ENCODE results near the gene HELZ. TPM values are rescaled to one million over a fixed set of nuclear protein-coding genes. Genes with fewer than 3 reads are reported as not detected.
A peak's percentile ranks its signal among the peaks of the same experiment; 100 is the strongest.
"Not testable (repeated sequence)": the region's sequence is repeated elsewhere in the genome, so short reads cannot be mapped to it uniquely, and the experiment has no call there.

HELZ gene
- total RNA-seq, 1 donor from 2014 or later: 147 TPM

GRCh38 chr17:67050471-67051154 is 194.4 kb downstream of the HELZ start:
- peak; percentile 64 for DNase-seq

GRCh38 chr17:67050066-67050465 is 194.9 kb downstream of the HELZ start:
- no peak for DNase-seq

GRCh38 chr17:67049025-67049739 is 195.8 kb downstream of the HELZ start:
- DNase-seq: no peak

- DNase-seq: no peak
These were observed 197.6 kb downstream of the HELZ start for GRCh38 chr17:67047382-67047781.

- peak; percentile 93 for DNase-seq
These were observed 198.6 kb downstream of the HELZ start for GRCh38 chr17:67046398-67046797.

GRCh38 chr17:67044940-67045339 is 200.1 kb downstream of the HELZ start:
- peak; percentile 35 for DNase-seq

GRCh38 chr17:67044016-67044772 is 200.8 kb downstream of the HELZ start, which contains the start of gene CACNG1:
Gene CACNG1 (plus strand): TSS chr17:67044554. CDS start chr17:67044661, 107 bp downstream.
- DNase-seq: peak; percentile 89

GRCh38 chr17:67043283-67043682 is 201.7 kb downstream of the HELZ start:
- DNase-seq: peak; percentile 73

GRCh38 chr17:67041941-67042899 is 202.8 kb downstream of the HELZ start:
- DNase-seq: peak; percentile 24

- DNase-seq: peak; percentile 51
These were observed 203.5 kb downstream of the HELZ start for GRCh38 chr17:67041531-67041930.

- not testable (repeated sequence) for DNase-seq
These were observed 203.9 kb downstream of the HELZ start for GRCh38 chr17:67041119-67041518.

GRCh38 chr17:67040652-67041051 is 204.3 kb downstream of the HELZ start:
- no peak for DNase-seq

GRCh38 chr17:67038861-67039365 is 206.1 kb downstream of the HELZ start:
- DNase-seq: no peak

- no peak for DNase-seq
These were observed 209.6 kb downstream of the HELZ start for GRCh38 chr17:67035131-67036083.

- DNase-seq: no peak
These were observed 211.4 kb downstream of the HELZ start for GRCh38 chr17:67033613-67034012.

GRCh38 chr17:67032985-67033384 is 212.0 kb downstream of the HELZ start:
- DNase-seq: no peak

GRCh38 chr17:67032382-67032781 is 212.6 kb downstream of the HELZ start:
- no peak for DNase-seq

- no peak for DNase-seq
These were observed 214.4 kb downstream of the HELZ start for GRCh38 chr17:67030641-67031040.

- DNase-seq: no peak
These were observed 217.9 kb downstream of the HELZ start for GRCh38 chr17:67027031-67027628.

GRCh38 chr17:67026341-67026740 is 218.7 kb downstream of the HELZ start:
- no peak for DNase-seq
